NCI-H2196 treated with DMSO at 0.1 percent for 48 hours (cell line): Measurements from ENCODE around the gene ACACA.
"Not testable (repeated sequence)": the region's sequence is repeated elsewhere in the genome, so short reads cannot be mapped to it uniquely, and the experiment has no call there.

Experiments used
- DNase-seq: peaks from one replicate; lab custom pipeline; 2025; ENCODE audit not compliant: unreplicated experiment; lab: John Stamatoyannopoulos, UW

The ACACA gene

DNA sequence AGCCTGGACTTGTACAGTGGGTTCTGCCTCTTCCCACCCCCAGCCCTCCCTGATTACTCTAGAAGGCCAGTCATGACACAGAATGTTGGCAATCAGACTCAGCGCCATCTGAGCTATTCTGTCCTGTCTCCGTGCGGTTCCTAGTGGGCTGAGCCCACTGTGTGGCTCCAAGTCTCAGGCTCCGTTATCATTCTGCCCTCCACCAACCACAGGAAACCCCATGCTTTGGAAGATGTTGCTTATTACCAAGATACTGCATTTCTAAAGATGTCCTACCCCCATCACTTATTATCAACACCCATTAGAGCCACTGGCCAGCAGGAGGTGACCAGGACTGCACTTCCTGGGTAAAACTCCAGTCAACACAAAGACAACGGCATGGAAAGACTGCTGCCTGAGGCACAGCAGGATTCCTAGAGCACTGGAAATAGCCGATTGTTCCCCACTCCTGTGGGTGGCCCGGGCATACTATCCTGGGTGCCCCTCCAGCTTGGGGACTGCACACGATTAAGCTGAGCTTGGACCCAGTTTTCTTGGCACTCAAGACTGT, 324.2 kb downstream of the ACACA start:
- DNase-seq, result no peak

DNA sequence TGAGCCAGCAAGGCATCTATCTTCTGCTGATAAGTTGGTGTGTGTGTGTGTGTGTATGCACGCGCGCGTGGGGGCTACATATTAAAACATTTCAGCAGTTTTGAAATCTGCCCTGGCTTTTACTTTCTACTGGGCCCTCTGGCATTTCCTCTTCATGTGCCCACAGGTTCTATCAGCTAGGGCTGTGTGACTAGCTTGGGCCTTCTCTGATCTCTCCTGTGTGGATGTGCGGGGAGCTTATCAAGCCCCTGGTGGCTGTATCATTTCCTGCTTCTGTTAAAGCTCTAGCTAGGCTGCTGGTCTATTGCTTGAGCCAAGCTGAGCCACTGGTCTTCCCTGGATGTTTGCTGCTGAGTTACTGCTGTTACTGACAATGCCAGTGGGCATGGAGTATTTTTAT, 325.3 kb downstream of the ACACA start:
- DNase-seq, result no peak

- DNase-seq, result no peak
Measured at GRCh38 chr17:37079735-37080134, 326.9 kb downstream of the ACACA start.

DNA sequence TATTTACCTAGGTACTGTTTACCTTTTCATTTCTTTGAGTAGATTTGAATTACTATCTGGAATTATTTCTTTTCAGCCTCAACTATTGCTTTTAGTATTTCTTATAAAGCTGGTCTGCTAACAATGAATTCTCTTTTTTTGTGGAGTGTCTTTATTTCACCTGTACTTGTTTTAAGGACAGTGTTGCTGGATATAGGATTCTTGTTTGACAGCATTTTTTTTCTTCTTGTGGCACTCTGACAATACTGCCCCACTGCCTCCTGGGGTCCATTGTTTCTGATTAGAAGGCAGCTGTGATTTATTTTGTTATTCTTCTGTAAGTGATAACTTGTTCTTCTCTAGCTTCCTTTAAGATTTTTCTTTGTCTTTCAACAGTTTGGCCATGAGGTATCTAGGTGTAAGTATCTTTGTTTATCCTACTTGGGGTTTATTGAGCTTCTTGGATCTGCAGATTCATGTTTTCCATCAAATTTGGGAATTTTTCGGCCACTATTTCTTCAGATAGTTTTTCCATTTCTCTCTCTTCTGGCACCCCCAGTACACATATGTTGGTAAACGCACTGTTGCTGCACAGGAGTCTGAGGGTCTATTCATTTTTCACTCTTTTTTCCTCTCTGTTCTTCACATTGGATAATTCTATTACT, 327.4 kb downstream of the ACACA start:
- DNase-seq, result no peak

DNA sequence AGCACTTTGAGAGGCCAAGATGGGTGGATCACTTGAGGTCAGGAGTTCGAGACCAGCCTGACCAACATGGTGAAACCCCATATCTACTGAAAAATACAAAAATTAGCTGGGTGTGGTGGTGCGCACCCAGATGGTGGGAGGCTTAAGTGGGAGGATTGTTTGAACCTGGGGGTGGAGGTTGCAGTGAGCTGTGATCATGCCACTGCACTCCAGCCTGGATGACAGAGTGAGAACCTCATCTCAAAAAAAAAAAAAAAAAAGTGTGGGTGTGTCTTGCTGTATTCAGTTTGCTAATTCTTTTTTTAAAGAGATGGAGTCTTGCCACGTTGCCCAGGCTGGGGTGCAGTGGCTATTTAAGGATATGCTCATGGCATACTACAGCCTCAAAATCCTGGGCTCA, 333.2 kb downstream of the ACACA start:
- DNase-seq, result not testable (repeated sequence)

DNA sequence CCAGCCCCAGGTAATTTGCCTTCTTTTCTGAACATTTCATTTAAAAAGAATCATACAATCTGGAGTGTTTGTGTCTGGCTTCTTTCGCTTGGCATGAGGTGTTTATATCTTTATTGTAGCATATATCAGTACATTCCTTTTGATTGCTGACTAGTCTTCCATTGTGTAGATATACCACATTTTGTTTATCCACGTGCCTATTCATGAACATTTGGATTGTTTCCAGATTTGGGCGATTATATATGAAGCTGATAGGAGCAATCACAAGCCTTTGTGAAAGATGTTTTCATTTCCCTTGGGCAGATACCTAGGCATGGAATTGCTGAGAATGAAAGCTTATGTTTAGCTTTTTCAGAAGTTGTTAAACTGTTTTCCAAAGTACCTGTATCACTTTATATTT, 337.5 kb downstream of the ACACA start:
- no peak for DNase-seq

- DNase-seq, result no peak
Measured at GRCh38 chr17:37068266-37068665, 338.4 kb downstream of the ACACA start.

- DNase-seq, result peak; percentile 17
Measured at GRCh38 chr17:37067555-37068111, 339.0 kb downstream of the ACACA start.

DNA sequence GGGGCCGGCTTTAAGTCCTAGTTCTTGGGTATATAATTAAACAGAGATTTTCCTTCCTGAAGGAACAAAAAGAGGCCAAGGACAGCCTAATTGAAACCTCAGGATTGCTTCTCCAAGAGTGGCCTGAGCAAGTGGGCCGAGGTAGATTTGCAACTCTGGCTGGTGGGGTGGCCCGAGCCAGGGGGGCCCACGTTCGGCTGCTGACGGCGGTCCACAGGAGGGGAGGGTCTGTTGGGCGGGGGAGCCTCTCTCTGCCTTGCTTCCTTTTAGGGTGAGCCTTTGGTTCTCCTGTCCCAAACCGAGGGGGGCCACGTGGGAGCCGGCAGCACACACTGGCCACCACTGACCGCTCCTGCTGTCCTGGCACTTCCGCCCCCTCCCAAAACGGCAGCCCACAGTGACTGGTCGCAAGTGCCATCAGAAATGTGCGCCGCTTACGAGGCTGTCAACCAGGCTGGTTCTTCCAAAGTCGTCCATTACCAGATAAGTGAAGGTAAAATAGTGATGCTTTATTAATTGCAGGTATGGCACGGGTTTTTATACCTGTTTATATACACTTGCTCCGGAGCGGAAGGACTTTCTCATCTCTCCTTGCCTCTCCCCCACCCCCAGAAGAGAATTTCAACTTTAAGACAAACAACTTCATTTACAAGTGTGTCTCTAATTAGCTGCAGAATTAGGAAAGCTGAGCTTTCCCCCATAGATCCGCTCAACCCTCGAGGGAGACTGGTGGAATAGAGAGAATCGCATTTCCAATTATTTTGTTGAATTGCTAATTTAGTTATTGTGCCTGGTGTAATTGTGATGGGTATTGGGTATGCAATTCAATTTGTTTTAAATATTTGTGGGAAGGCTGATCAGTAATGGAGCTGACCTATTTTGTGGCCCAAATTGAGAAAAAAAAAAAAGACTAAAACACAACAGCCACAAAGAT, 340.0 kb downstream of the ACACA start:
- DNase-seq, result no peak

DNA sequence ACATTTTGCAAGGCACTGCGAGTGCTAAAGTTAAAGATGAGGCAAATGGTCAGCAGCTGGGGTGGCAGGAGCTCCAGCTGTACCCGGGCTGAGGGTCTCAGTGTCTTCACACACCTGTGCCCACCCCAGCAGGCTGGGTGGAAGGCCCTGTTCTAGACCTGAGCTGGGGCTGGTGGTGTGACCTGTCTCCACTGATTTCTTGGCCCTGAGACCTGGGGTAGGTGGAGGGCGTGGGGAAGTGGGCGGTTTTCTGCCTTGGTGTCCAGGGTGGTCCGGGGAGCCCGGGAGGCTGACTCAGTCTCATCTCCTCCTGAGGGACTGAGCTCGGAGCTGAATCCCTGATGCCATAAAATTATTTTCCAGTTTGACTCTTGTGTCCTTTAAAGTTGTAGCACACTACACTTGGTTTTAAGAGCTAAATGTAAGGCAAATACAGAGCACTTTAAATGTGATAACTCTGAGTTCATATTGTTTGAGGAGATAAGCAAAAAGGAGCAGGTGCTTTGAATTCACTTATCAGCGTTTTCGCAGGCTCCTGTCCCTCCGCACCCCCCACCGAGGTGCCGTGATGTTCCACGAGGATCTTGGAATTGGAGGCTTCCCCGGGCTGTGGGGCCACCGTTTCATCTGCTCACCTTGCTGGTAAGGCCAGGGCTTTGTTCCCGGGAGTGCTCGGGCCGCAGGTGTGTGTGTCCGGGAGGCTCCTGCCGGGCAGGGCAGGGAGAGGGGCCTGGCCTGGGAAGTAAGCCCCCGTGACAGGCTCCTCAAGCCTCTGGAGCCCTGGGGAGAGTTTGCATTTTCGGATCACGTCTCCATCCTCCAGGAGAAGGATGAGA, 340.9 kb downstream of the ACACA start:
- DNase-seq, result no peak

GRCh38 chr17:37064956-37065355, 341.7 kb downstream of the ACACA start:
- DNase-seq, result no peak

DNA sequence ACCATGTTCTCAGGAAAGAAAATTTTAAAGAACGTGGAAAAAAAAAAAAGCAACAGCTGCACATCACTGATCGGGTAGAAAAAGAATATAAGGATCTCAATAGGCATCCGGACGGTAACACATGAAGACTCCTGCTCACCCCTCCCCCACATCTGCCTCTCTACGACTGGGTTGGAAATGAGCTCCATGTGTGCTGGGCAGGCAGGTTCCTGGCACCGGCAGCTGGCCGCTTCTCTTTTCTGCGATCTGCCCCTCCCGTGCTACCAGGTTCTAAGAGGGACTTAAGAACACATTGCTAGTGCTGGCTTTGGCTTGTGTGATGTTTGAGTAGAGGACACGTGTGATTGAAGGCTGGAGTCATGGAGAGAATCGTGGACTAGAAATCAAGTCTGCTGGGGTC, 342.4 kb downstream of the ACACA start:
- no peak for DNase-seq

DNA sequence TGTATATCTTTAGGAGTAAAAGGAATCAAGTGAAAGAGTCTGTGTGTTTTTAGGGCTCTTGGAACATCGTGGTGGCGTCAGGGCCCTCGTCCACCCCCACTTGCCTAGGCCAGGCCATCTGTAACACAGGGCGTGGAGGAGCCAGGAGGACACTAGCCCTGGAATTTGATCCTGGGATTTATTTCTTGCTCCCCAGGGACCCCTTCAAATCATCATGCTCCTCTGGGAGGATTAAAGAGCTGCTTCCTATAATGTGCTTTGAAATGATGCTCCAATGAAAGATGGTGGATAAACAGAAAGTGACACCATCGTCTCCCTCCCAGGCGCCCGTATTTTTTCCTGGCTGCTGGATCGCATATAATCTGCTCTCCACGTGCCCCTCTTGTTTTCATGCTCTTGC, 344.6 kb downstream of the ACACA start:
- no peak for DNase-seq

GRCh38 chr17:37060928-37061327, 345.7 kb downstream of the ACACA start:
- no peak for DNase-seq

DNA sequence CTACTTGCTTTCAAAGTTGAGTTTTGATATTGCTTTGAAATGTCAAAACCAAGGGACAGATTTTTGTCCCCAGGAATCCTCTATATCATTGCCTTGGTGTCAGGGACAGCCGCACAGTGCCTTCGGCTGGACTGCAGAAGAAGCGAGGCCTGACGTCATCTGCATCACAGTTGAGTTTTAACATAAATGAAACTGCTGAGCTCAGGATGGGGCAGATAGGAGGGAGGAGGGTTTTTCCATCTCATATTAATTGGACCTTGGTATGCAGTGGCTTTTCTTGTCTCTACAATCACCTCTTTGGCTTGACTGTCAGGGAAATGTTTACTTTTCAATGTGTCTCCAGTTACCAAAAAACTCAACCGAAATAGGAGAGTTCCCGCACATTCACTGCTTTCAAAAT, 346.5 kb downstream of the ACACA start:
- no peak for DNase-seq

- no peak for DNase-seq
Measured at GRCh38 chr17:37059493-37059892, 347.1 kb downstream of the ACACA start.

DNA sequence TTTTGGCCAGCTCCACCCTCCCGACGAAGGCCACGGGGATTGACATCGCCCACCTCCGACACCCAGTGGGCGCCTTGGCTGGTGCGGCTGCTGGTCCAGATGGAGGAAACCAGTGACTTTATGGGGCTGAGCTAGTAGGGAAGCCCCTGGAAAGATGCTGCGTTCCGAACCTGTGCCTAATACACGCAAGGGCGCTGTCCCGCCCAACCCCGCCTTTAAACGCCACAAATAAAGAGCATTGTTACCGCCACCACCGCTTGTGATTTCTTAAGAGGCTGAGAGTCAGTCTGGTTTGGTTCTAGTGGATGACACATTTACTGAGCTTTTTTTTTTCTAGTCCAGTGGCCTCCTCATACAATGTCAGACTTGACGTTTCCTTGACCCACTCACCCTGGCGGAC, 350.0 kb downstream of the ACACA start:
- DNase-seq, result no peak

DNA sequence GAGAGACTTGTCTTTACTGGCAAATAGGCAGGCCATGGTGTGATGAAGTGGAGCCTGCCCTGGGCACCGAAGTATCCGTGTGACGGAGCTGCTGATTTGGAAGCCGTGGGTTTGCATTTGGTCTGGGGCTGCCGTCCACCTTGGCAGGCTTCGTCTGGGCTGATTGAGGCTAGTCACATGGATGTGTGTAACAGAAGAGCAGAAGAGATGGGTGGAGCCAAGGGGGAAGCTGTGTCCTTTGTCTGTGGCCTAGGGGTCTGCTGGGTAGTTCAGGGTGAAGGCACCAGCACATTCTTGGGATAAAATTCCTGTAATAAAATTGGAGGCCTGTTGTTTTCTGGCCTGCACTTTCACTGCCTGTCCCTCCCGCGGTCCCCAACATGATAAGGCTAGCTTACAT, 351.7 kb downstream of the ACACA start:
- DNase-seq, result no peak

- no peak for DNase-seq
Measured at GRCh38 chr17:37052450-37052849, 354.2 kb downstream of the ACACA start.

DNA sequence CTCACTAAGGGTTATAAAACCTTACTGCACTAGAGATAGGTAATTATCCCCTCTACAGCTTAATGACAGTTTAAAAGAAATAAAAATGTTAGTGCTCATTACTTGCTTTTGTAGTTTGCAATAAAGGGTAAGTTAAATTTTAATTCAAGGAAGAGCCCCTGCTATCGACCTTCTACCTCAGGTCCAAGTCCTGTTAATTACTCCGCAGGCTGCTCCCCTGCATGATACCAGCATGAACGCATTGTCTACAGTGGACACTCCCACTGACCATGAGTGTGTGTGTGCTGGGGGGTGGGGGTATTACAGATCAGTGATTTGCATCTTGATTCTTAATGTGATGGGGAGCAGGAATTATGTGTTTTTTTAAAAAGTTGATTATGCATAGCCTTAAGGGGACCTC, 354.8 kb downstream of the ACACA start:
- DNase-seq, result no peak

DNA sequence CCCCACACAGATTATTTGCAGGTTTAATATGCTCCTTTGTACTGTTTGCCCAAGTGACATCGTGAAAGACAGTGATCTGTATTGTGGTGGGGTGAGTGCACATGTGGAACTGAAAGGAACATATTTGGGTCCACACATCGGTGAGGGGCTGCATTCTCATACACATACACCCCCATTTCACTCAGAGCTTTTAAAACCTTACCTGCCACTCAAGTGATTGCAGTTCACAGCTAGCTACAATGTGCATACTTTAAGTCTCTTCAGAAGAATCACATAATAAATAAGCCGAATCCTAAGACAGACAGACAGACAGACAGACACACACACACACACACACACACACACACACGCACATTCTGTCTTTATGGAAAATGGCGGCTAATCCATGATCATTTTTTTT, 355.3 kb downstream of the ACACA start:
- DNase-seq, result no peak
